ENCODE data around the gene YY1AP1.
"Not testable (repeated sequence)": the region's sequence is repeated elsewhere in the genome, so short reads cannot be mapped to it uniquely, and the experiment has no call there.

The YY1AP1 gene

GRCh38 chr1:155694167-155694566 lies 5.6 kb upstream of the YY1AP1 start:
- DNase-seq: no peak

GRCh38 chr1:155691992-155692528 lies 3.5 kb upstream of the YY1AP1 start:
- no peak for DNase-seq

DNA sequence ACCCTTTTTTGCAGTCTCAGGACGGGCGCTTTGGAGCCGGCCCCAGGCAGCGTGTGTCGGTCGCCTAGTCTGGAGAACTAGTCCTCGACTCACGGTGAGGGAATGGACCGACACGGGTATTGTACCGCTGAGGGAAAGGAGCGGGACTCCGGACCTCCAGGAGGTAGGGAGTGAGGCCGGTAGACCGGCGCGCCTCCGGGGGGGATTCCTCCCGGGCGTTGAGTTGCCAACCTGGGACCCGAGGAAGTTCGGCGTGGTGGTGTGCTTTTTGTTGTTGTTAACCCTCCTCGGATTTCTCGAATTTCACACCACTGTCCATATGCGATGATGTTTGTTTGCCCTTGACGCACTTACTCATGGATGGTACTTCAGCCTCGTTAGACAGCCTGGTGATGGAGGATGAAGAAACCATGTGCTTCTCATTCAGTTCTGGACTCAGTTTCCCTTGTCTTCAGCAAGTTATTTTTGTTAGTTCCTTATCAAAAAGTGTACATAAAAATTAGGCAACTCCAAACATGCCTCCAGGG lies 570 bp upstream of the YY1AP1 start, which contains the start of gene DAP3:
TSS of gene DAP3 (plus strand) at position 11 of the 527 bp plus-strand sequence. CDS start 20,689 bp downstream, outside the sequence.
- not testable (repeated sequence) for DNase-seq

DNA sequence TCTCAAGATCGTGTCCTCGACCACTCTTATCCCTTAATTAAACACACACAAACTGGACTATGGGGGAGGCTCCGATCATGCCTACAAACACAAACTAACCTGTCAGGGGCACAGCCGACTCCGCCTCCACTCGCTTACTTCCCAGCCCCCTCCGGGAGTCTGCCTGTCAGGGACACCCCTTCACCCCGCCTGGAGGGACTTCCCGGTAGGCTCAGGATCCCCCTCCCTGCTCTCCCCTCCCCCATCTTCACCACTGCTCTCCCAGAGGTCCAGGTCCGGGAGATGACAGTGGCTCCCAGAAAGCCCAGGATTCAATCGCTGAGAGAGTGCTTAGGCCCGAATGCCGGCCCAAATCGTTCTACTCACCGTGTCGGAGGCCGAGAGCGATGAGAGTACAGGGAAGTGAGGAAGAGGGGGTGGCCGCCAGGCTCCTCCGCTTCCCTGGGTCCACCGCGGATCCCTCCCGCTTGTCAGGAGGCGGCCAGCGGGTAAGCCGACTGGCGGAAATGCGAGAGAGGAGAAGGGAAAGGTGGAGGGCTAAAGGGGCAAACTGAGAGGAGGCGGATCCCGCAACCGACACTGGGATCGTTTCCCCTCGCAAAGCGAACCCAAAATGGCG lies 760 bp downstream of the YY1AP1 start:
- not testable (repeated sequence) for DNase-seq

- DNase-seq: no peak
Measured at GRCh38 chr1:155681776-155682175, 6.8 kb downstream of the YY1AP1 start.

DNA sequence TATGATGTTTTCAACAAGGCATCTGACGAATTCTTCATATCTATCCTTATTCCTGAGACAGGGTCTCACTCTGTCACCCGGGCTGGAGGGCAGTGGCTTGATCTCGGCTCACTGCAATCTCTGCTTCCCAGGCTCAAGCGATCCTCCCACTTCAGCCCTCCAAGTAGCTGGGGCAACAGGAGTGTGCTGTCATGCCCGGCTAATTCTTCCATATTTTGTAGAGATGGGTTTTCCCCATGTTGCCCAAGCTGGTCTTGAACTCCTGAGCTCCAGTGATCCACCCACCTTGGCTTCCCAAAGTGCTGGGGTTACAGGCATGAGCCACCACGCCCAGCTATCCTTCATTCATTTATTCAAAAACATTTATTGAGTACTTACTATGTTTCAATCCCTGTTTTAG lies 8.0 kb downstream of the YY1AP1 start:
- DNase-seq: no peak

DNA sequence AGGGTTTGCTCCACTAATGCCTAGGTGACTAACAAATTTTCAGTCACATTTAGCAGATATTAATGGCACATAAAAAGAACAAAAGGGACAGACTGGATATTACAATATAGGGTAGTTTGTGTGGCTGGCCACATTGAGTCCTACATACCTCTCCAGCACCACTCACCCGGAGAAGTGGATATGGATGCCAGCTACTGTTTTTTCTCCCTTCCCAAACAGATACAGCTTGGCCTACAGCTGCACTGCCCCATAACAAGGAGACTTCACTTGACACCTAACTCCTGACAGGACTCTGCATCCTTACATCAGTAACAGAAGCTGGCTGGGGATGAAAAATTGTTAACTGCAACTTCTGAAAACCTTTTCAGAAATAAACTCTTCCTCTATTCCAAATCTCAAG lies 9.6 kb downstream of the YY1AP1 start:
- not testable (repeated sequence) for DNase-seq

DNA sequence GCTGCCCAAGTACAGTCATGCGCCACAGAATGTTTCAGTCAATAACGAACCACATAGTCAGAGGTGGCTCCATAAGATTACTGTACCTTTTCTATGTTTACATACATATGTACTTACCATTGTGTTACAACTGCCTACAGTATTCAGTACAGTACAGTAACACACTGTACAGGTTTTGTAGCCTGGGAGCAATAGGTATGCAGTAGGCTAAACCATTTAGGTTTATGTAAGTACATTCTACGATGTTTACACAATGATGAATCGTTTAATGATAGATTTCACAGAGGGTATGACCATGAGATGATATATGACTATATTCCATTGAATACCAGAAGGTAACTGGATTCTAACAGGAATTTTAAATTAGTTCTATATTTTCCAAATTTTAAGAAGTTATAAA lies 10.5 kb downstream of the YY1AP1 start:
- DNase-seq: no peak

- DNase-seq: no peak
Measured at GRCh38 chr1:155673003-155673402, 15.6 kb downstream of the YY1AP1 start.

- DNase-seq: no peak
Measured at GRCh38 chr1:155671750-155672149, 16.8 kb downstream of the YY1AP1 start.

DNA sequence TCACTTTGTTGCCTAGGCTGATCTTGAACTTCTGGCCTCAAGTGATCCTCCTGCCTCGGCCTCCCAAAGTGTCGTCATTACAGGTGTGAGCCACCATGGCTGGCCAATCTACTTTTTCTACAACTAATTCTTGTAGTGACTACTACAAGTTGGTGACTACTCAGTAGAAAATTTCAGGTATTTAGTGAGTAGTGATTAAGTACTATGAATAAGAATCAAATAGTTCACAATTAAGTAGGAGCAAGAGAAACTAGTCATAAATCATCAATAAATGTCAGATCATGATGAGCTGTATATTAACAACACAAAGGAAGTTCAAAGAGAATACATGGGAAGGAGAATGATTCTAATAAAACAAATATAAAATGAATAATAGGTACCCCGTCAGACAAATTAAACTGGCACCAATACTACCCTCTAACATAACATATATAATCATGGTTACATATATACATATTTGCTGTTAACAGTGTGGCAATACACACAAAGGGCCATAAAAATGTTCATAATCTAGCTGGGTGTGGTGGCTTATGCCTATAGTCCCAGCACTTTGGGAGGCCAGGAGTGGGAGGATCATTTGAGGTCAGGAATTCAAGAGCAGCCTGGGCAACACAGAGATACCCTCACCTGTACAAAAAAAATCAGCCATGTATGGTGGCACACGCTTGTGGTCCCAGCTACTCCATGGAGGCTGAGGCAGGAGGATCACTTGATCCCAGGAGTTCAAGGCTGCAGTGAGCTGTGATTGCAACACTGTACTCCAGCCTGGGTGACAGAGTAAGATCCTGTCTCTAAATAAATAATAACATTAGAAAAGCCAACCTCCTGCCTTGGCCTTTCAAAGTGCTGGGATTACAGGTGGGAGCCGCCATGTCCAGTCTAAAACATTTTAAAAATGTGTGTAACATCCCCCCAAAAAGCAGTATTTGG lies 19.1 kb downstream of the YY1AP1 start:
- DNase-seq: no peak

GRCh38 chr1:155661239-155661638 lies 27.3 kb downstream of the YY1AP1 start:
- DNase-seq: not testable (repeated sequence)

GRCh38 chr1:155657463-155657862 lies 31.1 kb downstream of the YY1AP1 start:
- DNase-seq: no peak

DNA sequence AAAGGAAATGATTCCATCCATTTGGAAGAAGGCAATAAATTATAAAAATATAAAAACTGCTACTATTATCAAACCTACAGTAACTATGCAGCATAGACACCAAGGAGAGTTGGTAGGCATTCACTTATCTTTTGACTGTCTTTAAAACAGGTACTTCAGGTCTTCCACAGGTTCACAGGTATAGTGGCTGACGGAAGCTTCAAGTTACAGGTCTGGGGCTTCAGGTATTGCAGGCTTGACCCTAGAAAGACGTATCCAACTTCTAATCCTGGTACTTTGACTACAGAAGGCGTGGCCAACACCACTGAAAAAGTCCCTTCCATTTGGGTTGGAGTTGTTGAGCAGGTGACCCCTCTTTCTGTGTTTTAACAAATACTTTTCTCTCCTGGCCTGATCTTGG lies 35.6 kb downstream of the YY1AP1 start:
- no peak for DNase-seq

DNA sequence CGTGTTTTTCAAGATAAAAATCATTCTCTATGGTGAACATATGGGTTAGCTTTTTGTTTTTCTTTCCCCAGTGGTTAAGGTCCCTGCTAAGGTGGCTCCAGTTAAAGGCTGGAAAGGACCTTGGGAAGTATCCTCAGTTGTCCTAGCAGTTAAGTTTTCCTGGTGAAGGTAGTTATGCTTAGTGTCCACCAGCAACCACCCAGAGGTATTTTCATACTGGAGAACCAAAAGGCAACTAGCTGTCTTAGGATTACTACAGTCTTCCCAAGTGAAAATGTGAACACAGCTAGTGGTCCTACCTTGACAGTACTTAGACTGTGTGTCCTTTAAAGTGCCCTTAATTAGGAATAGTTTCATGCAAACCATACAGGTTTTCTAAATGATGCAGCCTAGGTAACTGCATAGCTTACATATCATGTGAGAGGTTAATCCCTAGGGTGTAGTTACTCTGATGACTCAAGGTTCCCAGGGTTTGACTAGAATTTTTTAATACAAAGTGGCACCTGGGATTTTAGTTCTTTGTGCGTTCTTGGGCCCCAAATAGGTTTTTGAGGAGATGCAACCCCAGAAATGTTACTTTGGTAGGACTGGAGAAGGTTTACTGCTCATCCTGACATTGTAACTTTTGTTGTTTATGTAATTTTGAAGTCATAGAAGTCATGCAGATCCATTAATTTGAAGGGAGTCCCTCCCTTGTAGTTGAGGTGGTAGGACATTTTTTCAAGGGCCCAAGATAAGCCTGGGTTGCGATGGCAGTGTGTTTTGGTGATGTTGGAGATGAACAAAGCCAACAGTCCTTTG lies 36.5 kb downstream of the YY1AP1 start:
- DNase-seq: no peak

GRCh38 chr1:155650231-155650757 lies 38.3 kb downstream of the YY1AP1 start:
- DNase-seq: no peak

DNA sequence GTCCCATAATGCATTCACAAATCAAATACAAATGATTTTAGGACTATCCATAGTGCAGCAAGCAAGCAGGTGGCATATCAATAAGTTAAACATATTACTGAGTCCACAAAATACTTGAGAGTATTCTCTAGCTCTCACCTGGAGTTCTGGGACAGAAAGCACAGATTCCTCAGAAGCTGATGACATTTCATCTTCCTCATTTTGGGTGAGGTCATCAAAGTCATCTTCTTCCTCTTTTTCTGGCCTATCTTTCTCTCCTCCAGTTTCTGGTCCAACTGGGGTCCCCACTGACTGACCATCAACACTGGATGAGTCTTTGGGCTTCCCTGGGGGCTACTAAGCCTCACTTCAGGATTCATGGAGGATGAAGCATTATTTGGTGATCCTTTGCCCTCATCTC lies 38.9 kb downstream of the YY1AP1 start:
- no peak for DNase-seq

DNA sequence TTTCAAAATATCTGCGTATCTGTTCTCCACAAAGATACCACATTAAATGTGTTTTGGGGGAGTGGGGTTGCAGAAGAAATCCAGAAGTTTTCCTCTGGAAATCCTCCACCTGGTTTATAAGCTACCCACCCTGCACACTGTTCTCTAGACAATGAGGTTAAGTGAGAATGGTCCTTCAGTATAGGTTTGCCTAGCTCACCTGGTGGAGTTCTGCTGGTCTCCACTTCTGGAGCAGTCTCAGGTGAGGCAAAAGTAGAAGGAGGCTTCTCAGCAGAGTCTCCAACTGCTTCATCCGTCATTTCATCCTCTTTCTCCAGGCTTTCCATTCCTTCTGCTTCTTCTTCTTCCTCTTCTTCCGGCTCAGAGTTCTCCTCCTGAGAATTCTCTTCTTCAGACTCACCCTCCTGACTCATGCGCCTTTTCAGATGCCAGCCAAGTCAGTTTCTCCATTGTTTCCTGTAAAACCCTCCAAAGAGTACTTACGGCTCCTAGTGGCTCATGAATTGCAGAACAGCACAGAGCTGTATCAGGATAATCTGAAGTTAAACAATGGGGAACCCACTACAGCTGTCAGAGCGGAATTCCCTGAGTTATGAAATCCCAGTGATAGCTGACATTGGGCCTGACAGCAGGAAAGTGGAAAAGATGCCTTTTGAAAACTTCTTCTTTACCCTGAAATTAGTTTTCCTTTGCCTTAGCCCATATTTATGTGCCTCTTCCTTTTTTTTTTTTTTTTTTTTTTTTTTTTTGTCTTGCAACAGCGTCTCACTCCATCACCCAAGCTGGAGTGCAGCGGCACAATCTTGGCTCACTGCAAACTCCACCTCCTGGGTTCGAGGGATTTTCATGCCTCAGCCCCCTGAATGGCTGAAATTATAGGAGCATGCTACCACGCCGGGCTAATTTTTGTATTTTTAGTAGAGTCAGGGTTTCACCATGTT lies 40.1 kb downstream of the YY1AP1 start:
- DNase-seq: no peak

DNA sequence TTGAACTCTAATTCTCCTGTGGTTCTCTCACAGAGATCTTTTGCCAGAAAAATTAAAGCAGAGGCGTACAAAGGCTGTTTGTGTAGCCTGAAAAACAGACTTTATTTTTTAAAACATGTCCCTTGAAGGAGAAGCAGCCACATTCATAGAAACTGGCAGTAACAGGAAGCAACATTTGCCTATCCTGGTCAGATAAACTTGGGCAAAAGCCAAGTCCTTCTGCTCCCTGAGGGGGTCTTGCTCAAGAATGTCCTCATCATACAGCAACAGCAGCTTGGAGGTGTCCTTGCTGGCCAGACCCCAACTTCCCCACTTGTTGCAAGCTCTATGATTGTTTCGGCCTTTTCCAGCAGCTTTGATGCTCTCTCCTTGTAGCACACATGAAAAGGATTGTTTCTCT lies 42.3 kb downstream of the YY1AP1 start:
- DNase-seq: no peak

GRCh38 chr1:155645648-155646047 lies 42.9 kb downstream of the YY1AP1 start:
- DNase-seq: no peak

DNA sequence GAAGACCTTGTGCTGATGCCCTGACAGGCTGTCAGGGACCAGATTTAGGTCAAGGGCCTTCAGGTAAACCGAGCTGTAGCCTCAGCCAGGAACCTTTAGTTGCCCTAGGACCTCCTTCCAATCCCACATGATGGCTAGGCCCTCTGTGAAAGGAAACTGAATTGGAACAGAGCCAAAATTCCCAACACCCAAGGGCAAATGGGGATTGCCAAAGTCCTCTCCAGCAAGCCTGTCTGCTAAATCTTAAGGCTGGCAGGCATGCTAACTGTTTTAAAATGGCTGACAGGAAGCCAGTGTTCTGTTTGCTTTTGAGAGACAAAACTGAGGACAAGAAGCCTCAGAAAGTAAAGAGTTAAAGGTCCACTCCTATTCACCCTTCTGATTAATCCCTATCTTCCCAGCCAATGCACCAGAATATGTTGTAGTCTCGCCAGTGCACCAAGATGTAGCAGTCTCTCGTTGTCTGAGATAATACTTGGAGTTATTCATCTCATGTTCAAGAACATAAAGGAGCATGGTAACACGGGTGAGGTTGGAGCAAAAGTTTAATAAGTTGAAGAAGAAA lies 43.5 kb downstream of the YY1AP1 start:
- no peak for DNase-seq
